Measurements from ENCODE around the gene BIN2. TPM values are rescaled to one million over a fixed set of nuclear protein-coding genes. Genes with fewer than 3 reads are reported as not detected.

Gene BIN2
- total RNA-seq, 1 experiment from 2014 or later: not detected

DNA sequence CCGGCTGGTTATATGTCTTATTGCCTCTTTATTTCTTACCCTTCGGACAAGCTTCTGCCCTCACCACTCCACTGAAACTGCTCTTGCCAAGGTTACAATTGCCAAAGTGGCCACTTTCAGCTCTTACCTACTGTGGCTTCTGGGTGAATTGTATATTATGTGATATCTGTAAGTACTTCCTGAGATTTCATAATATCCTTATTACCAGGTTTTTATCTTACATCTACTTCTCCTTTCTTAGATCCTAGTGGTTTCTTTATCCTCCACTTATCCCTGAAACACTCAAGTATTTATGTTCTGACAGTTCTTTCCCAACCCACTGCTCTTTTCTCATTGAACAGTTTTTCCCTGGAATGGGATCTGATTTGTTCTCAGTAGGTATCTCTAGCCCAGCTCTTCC is 12.0 kb upstream of the BIN2 start:
- Histone ChIP-seq H3K4ac (ENCODE audit: low read depth, low read length) (no peak overlapping the region), H2BK20ac (ENCODE audit: low read depth, low read length, poor library complexity, severe bottlenecking) (no peak overlapping the region), H3K9me3 (ENCODE audit: control insufficient read depth, low read depth, low read length) (no peaks in the 10 kb centered on the region), H2AK5ac (ENCODE audit: insufficient read length, low read length) (no peak overlapping the region), H3K14ac (ENCODE audit: insufficient read depth, low read length) (no peak overlapping the region), H3K23me2 (ENCODE audit: insufficient read length, low read depth, low read length, poor library complexity, severe bottlenecking) (no peaks in the 10 kb centered on the region), H3T11ph (ENCODE audit: low read length) (no peak overlapping the region), H4K8ac (replicated peaks; ENCODE audit: insufficient read length, low read depth, low read length) (no peak overlapping the region), H2BK15ac (ENCODE audit: low read depth, low read length) (no peak overlapping the region), H3K4me2 (ENCODE audit: insufficient read depth, insufficient read length, low read length) (no peak overlapping the region), H3K79me2 (ENCODE audit: insufficient read depth, low read length) (no peaks in the 10 kb centered on the region), H4K5ac (ENCODE audit: insufficient read length, low read depth, low read length) (no peak overlapping the region), H3K9ac (ENCODE audit: extremely low read depth, insufficient read length, low read length) (no peak overlapping the region), H2BK12ac (ENCODE audit: insufficient read length, low read depth, low read length) (no peak overlapping the region), H2AFZ (ENCODE audit: low read length) (no peak overlapping the region), H3K27ac (ENCODE audit: insufficient read length, low read depth, low read length) (no peak overlapping the region), H2BK120ac (ENCODE audit: low read depth, low read length, poor library complexity, severe bottlenecking) (no peak overlapping the region), H4K91ac (ENCODE audit: insufficient read length, low read depth, low read length) (no peak overlapping the region), H3K56ac (ENCODE audit: insufficient read length, low read depth, low read length) (no peak overlapping the region), H2BK5ac (ENCODE audit: insufficient read length, low read length) (no peak overlapping the region), H3K27me3 (ENCODE audit: insufficient read depth, low read length) (no peaks in the 10 kb centered on the region), H3K18ac (ENCODE audit: insufficient read length, low read depth, low read length) (no peak overlapping the region), H3K4me1 (ENCODE audit: insufficient read depth, low read length) (no peaks in the 10 kb centered on the region), H3K79me1 (ENCODE audit: insufficient read depth, low read depth, low read length, poor library complexity, severe bottlenecking) (no peaks in the 10 kb centered on the region), H3K23ac (ENCODE audit: insufficient read length, low read depth, low read length) (no peak overlapping the region), H4K20me1 (ENCODE audit: control insufficient read depth, insufficient read depth, insufficient read length) (no peaks in the 10 kb centered on the region)
- Mint-ChIP-seq H3K27me3 (ENCODE audit: low read depth) (no peaks in the 10 kb centered on the region; the same call in none of the 2 replicates), H3K9me3 (no peaks in the 10 kb centered on the region), H3K27ac (peak overlapping the region in 1 of 3 experiments; percentile 19; a peak in 1 of 7 replicates), H3K4me3 (no peak overlapping the region; a peak in 1 of 5 replicates), H3K4me1 (peaks cover 0 to 4% of the 10 kb centered on the region in 2 experiments; a peak in 1 of 4 replicates), H3K36me3 (ENCODE audit: insufficient read depth in 1 of 3, low read depth in 3 of 3) (no peaks in the 10 kb centered on the region)
- TF ChIP-seq, protein P1, sequence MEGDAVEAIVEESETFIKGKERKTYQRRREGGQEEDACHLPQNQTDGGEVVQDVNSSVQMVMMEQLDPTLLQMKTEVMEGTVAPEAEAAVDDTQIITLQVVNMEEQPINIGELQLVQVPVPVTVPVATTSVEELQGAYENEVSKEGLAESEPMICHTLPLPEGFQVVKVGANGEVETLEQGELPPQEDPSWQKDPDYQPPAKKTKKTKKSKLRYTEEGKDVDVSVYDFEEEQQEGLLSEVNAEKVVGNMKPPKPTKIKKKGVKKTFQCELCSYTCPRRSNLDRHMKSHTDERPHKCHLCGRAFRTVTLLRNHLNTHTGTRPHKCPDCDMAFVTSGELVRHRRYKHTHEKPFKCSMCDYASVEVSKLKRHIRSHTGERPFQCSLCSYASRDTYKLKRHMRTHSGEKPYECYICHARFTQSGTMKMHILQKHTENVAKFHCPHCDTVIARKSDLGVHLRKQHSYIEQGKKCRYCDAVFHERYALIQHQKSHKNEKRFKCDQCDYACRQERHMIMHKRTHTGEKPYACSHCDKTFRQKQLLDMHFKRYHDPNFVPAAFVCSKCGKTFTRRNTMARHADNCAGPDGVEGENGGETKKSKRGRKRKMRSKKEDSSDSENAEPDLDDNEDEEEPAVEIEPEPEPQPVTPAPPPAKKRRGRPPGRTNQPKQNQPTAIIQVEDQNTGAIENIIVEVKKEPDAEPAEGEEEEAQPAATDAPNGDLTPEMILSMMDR (conservative IDR thresholded peaks at IDR 0.05): no peak
- DNase-seq: no peak
- WGBS (ENCODE audit: extremely low coverage, insufficient read length, low lambda C conversion rate): no CpG with 5 or more reads among the region's 2 CpGs
